Activated CD8-positive, alpha-beta T cell treated with anti-CD3 and anti-CD28 coated beads for 36 hours (primary cell): ENCODE results near the gene MAP3K10. TPM values are rescaled to one million over a fixed set of nuclear protein-coding genes. Genes with fewer than 3 reads are reported as not detected.
A peak's percentile ranks its signal among the peaks of the same experiment; 100 is the strongest.
"Not testable (repeated sequence)": the region's sequence is repeated elsewhere in the genome, so short reads cannot be mapped to it uniquely, and the experiment has no call there.

Source experiments
- ATAC-seq: fragments of 200-7000 bp; cut with Tn5 transposase; one replicate; pipeline ENCODE4 v1.10.0; 2021; ENCODE audit warnings: mild to moderate bottlenecking, moderate library complexity
- CTCF ChIA-PET: fragments of 350-600 bp; sonication (Branson Sonifier 250); formaldehyde crosslinking; loops from one replicate; lab custom pipeline; 2021; ENCODE audit warnings: antibody characterized with exemption; lab: Charles Lee
- POLR2A ChIA-PET: fragments of 350-600 bp; sonication (Branson Sonifier 250); formaldehyde crosslinking; loops from one replicate; lab custom pipeline; 2021; ENCODE audit warnings: antibody characterized with exemption; lab: Charles Lee
- DNase-seq: peaks from one replicate; pipeline ENCODE4 v3.0.0-alpha.2; 2020
- H3K27ac Mint-ChIP-seq: one replicate; pipeline ENCODE4 v1.8.0; 2021; ENCODE audit warnings: mild to moderate bottlenecking, mixed read lengths
- H3K27me3 Mint-ChIP-seq: one replicate; pipeline ENCODE4 v1.8.0; 2021; ENCODE audit warnings: mixed read lengths
- H3K36me3 Mint-ChIP-seq: one replicate; pipeline ENCODE4 v1.8.0; 2021; ENCODE audit warnings: low read depth, mixed read lengths
- H3K4me1 Mint-ChIP-seq: one replicate; pipeline ENCODE4 v1.8.0; 2021; ENCODE audit warnings: low read depth, mixed read lengths
- H3K4me3 Mint-ChIP-seq: one replicate; pipeline ENCODE4 v1.8.0; 2021; ENCODE audit warnings: mild to moderate bottlenecking, moderate library complexity, mixed read lengths
- H3K9me3 Mint-ChIP-seq: one replicate; pipeline ENCODE4 v1.8.0; 2021; ENCODE audit warnings: mixed read lengths
- CTCF ChIP-seq: fragments of 200-600 bp; IDR thresholded peaks from one replicate; pipeline ENCODE4 v1.8.0; 2022; ENCODE audit warnings: antibody characterized with exemption, mild to moderate bottlenecking
- intact Hi-C: fragments of 100-400 bp; cut with micrococcal nuclease; formaldehyde crosslinking; loops from one replicate; pipeline ENCODE4 v1.10.0; 2022
- total RNA-seq, 2 experiments: library from RNA; stranded (reverse); gene quantifications; one replicate each; pipeline ENCODE4 v1.2.3, GENCODE V29; 2021

The MAP3K10 gene
- total RNA-seq, 2 experiments from 2014 or later: 11.3 to 12.6 TPM

DNA sequence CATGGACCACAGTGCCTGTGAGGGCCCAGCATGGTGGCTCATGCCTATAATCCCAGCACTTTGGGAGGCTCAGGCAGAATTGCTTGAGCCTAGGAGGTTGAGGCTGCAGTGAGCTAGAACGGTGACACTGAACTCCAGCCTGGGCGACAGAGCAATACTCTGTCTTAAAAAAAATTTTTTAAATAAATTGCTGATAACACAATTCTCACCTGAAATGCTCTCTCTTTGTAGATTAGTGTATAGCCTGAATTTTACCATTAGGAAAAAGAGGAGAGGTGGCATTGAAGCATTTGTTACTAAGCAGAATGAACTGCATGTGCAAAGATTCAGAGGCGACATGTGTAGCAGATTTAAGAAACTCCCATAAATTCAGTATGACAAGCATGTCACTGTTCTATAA, 29.1 kb upstream of the MAP3K10 start:
- TF ChIP-seq CTCF: no peak
- intact Hi-C loops: no loop called here
- ATAC-seq: no peak
- H3K9me3 Mint-ChIP-seq: no peaks in the 10 kb centered on the region
- POLR2A ChIA-PET: interaction anchor here (0.8 kb wide), 1 partner anchor 63 kb away, joined by 3 read pairs; no protein-coding TSS in a partner anchor
- H3K27me3 Mint-ChIP-seq: no peaks in the 10 kb centered on the region
- no peak overlapping the region for H3K4me3 Mint-ChIP-seq
- H3K27ac Mint-ChIP-seq: no peak overlapping the region
- peaks cover 1% of the 10 kb centered on the region for H3K36me3 Mint-ChIP-seq
- H3K4me1 Mint-ChIP-seq: peaks cover 14% of the 10 kb centered on the region
- CTCF ChIA-PET: interaction anchor here (2.1 to 3.4 kb wide), 2 partner anchors 18 to 22 kb away, joined by 7 to 16 read pairs; no protein-coding TSS in a partner anchor
- no peak for DNase-seq

- no peak overlapping the region for H3K4me3 Mint-ChIP-seq
- DNase-seq (no peak), ATAC-seq (no peak)
- no peaks in the 10 kb centered on the region for H3K9me3 Mint-ChIP-seq
- peaks cover 1% of the 10 kb centered on the region for H3K36me3 Mint-ChIP-seq
- H3K4me1 Mint-ChIP-seq: peaks cover 14% of the 10 kb centered on the region
- intact Hi-C loops: no loop called here
- CTCF ChIA-PET: interaction anchor here (0.7 to 3.1 kb wide), 2 partner anchors 19 to 23 kb away, joined by 3 to 45 read pairs; no protein-coding TSS in a partner anchor
- TF ChIP-seq CTCF: no peak
- POLR2A ChIA-PET: no interaction called here
- no peaks in the 10 kb centered on the region for H3K27me3 Mint-ChIP-seq
- no peak overlapping the region for H3K27ac Mint-ChIP-seq
Measured at GRCh38 chr19:40163541-40164129, 27.6 kb upstream of the MAP3K10 start.

- intact Hi-C loops: no loop called here
- Mint-ChIP-seq H3K27ac (no peak overlapping the region), H3K36me3 (peaks cover 1% of the 10 kb centered on the region), H3K9me3 (no peaks in the 10 kb centered on the region), H3K4me1 (peaks cover 14% of the 10 kb centered on the region), H3K27me3 (no peaks in the 10 kb centered on the region), H3K4me3 (no peak overlapping the region)
- TF ChIP-seq CTCF: peak; percentile 79
- ChIA-PET CTCF (interaction anchor here (0.6 to 3.1 kb wide), 25 partner anchors 9 to 697 kb away, joined by 3 to 45 read pairs (median 4); partner anchors contain the start of gene TTC9B), POLR2A (interaction anchor here (0.5 to 1.3 kb wide), 3 partner anchors 18 to 683 kb away, joined by 3 to 6 read pairs (median 4); no protein-coding TSS in a partner anchor)
- peak; percentile 95 for ATAC-seq
- DNase-seq: peak; percentile 83
Measured at GRCh38 chr19:40165362-40165937, 25.8 kb upstream of the MAP3K10 start.

GRCh38 chr19:40169482-40170302, 21.5 kb upstream of the MAP3K10 start:
- ChIA-PET CTCF (interaction anchor here (1.5 kb wide), 1 partner anchor 30 kb away, joined by 6 read pairs; no protein-coding TSS in a partner anchor), POLR2A (interaction anchor here (0.6 kb wide), 1 partner anchor 58 kb away, joined by 3 read pairs; no protein-coding TSS in a partner anchor)
- H3K36me3 Mint-ChIP-seq, intact Hi-C loops, H3K9me3 Mint-ChIP-seq, DNase-seq, H3K4me1 Mint-ChIP-seq, H3K27ac Mint-ChIP-seq, H3K4me3 Mint-ChIP-seq, H3K27me3 Mint-ChIP-seq, ATAC-seq: not testable (repeated sequence)

DNA sequence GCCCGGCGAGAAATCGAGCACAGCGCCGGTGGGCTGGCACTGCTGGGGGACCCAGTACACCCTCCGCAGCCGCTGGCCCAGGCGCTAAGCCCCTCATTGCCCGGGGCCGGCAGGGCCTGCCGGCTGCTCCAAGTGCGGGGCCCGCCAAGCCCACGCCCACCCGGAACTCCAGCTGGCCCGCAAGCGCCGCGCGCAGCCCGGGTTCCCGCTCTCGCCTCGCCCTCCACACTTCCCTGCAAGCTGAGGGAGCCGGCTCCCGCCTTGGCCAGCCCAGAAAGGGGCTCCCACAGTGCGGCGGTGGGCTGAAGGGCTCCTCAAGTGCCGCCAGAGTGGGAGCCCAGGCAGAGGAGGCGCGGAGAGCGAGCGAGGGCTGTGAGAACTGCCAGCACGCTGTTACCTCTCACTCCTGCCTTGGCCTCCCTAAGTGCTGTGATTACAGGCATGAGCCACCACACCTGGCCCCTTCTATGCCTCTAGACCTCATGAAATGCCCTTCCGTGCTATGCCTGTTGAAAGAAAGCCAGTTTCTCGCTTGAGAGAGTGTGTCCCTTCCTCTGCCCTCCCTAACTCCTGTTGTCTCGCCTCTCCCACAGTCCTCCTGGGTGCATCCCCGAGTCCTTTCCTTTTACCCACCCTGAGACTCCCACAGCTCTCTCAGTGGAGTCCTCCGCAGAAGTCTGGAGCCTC, 20.8 kb upstream of the MAP3K10 start:
- intact Hi-C loops, H3K4me1 Mint-ChIP-seq, H3K27me3 Mint-ChIP-seq, POLR2A ChIA-PET, H3K9me3 Mint-ChIP-seq, DNase-seq, H3K4me3 Mint-ChIP-seq, H3K27ac Mint-ChIP-seq, H3K36me3 Mint-ChIP-seq, ATAC-seq: not testable (repeated sequence)
- CTCF ChIA-PET: interaction anchor here (1.5 kb wide), 1 partner anchor 31 kb away, joined by 6 read pairs; no protein-coding TSS in a partner anchor

GRCh38 chr19:40171293-40171692, 19.9 kb upstream of the MAP3K10 start:
- H3K36me3 Mint-ChIP-seq, H3K4me1 Mint-ChIP-seq, POLR2A ChIA-PET, intact Hi-C loops, H3K27ac Mint-ChIP-seq, ATAC-seq, H3K27me3 Mint-ChIP-seq, DNase-seq, CTCF ChIA-PET, H3K9me3 Mint-ChIP-seq, H3K4me3 Mint-ChIP-seq: not testable (repeated sequence)
